Measurements from ENCODE around the gene RHEBL1.

- TF ChIP-seq POLR2AphosphoS5 (IDR thresholded peaks at IDR 0.05; ENCODE audit: low read depth, low read length): no peak
- no peak for TF ChIP-seq TAF1 (IDR thresholded peaks at IDR 0.05; ENCODE audit: borderline replicate concordance, insufficient read depth, low read length)
These were observed 38.1 kb downstream of the RHEBL1 start for GRCh38 chr12:49031573-49032161.

All from PFSK-1 (cell line).